C4-2B (cell line): ENCODE results near the gene HAO2.

Experiments
- CTCF ChIP-seq: fragments of 450-650 bp; conservative IDR thresholded peaks from 2 replicates; pipeline ENCODE4 v1.5.1; 2017; ENCODE audit warnings: mild to moderate bottlenecking
- ZFX ChIP-seq: fragments of 450-650 bp; IDR thresholded peaks from 2 replicates; pipeline ENCODE4 v1.6.1; 2017

- peak; percentile 83 for TF ChIP-seq CTCF
- TF ChIP-seq ZFX = no peak
Observed at GRCh38 chr1:119372503-119373086, 4.0 kb downstream of the HAO2 start.
